Ishikawa (cell line): ENCODE measurements around the gene MACROD2.

Source experiments
- CEBPB ChIP-seq: IDR thresholded peaks from 2 replicates; pipeline ENCODE4 v1.6.1; 2012
- CREB1 ChIP-seq: IDR thresholded peaks from 2 replicates; pipeline ENCODE4 v1.6.1; 2012; ENCODE audit warnings: low read depth
- EGR1 ChIP-seq: IDR thresholded peaks from 2 replicates; pipeline ENCODE4 v1.6.1; 2012
- EP300 ChIP-seq: IDR thresholded peaks from 2 replicates; pipeline ENCODE4 v1.6.1; 2012; ENCODE audit warnings: borderline replicate concordance
- FOXM1 ChIP-seq: IDR thresholded peaks from 2 replicates; pipeline ENCODE4 v1.6.1; 2012; ENCODE audit warnings: low read depth, borderline replicate concordance
- NFIC ChIP-seq: IDR thresholded peaks from 2 replicates; pipeline ENCODE4 v1.6.1; 2012
- RAD21 ChIP-seq: IDR thresholded peaks from 2 replicates; pipeline ENCODE4 v1.6.1; 2012; ENCODE audit warnings: low read depth
- REST ChIP-seq: IDR thresholded peaks from 2 replicates; pipeline ENCODE4 v1.6.1; 2012; ENCODE audit warnings: low read depth, mild to moderate bottlenecking
- TAF1 ChIP-seq: IDR thresholded peaks from 2 replicates; pipeline ENCODE4 v1.6.1; 2012; ENCODE audit warnings: low read depth, mild to moderate bottlenecking
- TCF12 ChIP-seq: IDR thresholded peaks from 2 replicates; pipeline ENCODE4 v1.6.1; 2012; ENCODE audit warnings: low read depth
- TEAD4 ChIP-seq: IDR thresholded peaks from 2 replicates; pipeline ENCODE4 v1.6.1; 2012
- YY1 ChIP-seq: IDR thresholded peaks from 2 replicates; pipeline ENCODE4 v1.6.1; 2012; ENCODE audit warnings: low read depth
- ZBTB7A ChIP-seq: IDR thresholded peaks from 2 replicates; pipeline ENCODE4 v1.6.1; 2012; ENCODE audit warnings: low read depth
- TF ChIP-seq, protein P1 (sequence below): IDR thresholded peaks from 2 replicates; pipeline ENCODE4 v1.6.1; 2012
- TF ChIP-seq, protein P2 (sequence below): IDR thresholded peaks from 2 replicates; pipeline ENCODE4 v1.6.1; 2012

Gene MACROD2

DNA sequence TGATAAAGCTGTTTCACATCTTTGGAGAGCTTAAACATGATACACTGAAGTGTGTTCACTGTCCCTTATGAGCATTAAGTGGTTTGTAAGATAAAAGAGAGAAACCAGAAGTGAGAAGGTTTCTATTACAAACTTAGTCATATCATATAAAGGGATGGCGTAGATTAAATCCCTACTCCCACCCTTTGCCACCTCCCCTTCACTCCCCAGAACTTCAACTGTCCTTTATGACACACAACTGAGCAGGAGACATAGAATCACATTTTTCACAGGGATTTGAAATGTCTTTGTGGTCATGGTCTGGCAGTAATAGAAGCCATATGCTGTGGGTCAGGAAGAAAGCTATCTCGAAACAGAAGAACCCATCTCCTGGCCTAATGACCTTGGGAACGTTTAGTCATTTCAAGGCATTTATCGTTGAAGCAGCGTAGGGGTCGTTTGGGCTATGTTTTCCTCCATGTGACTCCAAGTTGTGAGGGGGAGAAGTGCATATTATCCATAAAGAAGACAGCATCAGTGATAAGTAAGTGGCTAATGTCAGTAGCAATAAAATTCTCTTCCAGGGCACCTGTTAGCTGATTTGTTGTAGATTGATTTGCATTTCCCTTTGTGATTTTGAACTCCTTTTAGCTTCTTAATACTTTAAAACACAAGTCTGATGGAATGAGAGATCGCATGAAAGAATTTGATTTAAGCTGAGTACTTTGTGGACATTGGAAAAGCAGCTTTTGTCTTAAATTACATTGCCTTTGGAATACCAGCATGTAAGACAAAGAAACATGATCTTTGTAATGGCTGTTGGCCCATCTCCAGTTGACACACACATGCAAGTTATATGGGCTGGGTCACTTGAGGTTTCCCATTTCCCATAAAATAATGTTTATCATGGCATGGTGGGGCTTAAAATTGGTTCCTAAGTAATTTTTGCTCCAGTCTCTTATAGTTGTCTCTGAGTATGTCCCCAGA, 843.6 kb downstream of the MACROD2 start:
- no peak for TF ChIP-seq TCF12

DNA sequence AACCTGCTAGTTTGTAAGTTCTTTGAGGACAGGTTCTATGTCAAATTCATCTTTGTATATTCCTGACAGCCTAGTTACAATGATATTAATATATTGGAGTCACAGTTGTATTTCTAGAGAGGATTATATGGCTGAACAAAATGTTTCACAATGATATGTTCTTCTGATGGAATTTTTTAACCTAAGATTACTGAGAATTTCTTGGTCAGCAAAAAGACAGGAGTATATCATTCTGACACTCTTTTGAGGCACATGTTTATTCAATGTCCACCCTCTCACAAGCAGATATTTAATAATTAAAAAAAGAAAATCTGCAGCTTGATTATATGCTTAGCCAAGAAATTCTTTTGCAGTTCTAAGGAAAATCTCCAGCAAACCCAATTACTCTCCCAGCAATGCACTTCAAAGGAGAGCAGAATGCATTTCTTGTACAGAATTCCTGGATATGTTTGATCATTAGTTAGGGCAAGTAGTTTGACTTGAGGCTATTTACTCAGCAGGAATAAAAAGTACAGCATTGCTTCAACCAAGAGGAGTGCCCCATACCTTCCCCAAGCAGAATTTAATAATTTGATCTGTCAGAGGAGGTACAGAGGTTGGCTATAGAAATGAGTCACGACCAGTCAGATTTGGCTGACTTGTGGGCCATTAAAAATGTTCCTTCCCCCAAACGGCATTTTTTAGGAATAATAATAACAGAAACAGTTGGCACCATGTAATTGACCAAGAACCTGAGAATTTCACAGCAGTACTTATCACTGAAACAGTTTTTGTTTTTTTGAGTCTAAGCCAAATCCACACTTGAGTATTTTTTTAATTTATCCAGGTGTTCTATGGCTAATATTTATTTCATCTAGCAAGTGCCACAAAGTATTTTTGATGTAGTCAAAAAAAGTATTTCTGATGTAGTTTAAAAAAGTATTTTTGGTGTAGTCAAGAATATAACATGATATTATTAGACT, 850.2 kb downstream of the MACROD2 start:
- no peak for TF ChIP-seq EGR1
- no peak for TF ChIP-seq TAF1
- TF ChIP-seq, protein P1, sequence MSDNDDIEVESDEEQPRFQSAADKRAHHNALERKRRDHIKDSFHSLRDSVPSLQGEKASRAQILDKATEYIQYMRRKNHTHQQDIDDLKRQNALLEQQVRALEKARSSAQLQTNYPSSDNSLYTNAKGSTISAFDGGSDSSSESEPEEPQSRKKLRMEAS, result no peak
- TF ChIP-seq REST, result no peak
- no peak for TF ChIP-seq RAD21

DNA sequence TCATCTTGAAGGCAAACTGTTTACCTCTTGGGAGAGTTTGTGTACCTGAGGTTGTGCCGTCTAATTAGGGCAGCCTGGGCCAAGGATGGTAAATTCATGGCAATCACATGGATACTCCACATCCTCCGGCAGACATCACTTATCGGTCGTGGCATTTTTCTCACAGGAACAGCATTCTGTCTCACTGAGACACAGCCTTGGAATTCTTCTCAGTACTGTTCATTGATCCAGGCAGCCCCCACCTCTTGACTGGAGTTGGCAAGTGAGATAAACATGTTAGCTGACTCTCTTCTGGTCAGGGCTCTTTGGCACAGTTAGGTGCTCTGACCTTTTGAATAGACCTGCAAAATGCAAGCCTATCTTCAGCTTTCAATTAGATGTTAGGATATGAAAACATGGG, 853.5 kb downstream of the MACROD2 start:
- TF ChIP-seq EGR1, result no peak
- TF ChIP-seq CREB1, result no peak
- no peak for TF ChIP-seq TAF1
- TF ChIP-seq FOXM1, result no peak
- no peak for TF ChIP-seq TCF12
- TF ChIP-seq RAD21, result no peak
- no peak for TF ChIP-seq YY1
- no peak for TF ChIP-seq REST
- TF ChIP-seq ZBTB7A, result no peak
- no peak for TF ChIP-seq TEAD4
- TF ChIP-seq, protein P1, result no peak

- TF ChIP-seq, protein P2, sequence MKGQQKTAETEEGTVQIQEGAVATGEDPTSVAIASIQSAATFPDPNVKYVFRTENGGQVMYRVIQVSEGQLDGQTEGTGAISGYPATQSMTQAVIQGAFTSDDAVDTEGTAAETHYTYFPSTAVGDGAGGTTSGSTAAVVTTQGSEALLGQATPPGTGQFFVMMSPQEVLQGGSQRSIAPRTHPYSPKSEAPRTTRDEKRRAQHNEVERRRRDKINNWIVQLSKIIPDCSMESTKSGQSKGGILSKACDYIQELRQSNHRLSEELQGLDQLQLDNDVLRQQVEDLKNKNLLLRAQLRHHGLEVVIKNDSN, result no peak
- no peak for TF ChIP-seq CEBPB
- no peak for TF ChIP-seq RAD21
- no peak for TF ChIP-seq EGR1
- TF ChIP-seq EP300, result no peak
- TF ChIP-seq ZBTB7A, result no peak
- TF ChIP-seq NFIC, result no peak
- TF ChIP-seq CREB1, result no peak
- TF ChIP-seq FOXM1, result no peak
- no peak for TF ChIP-seq TCF12
- TF ChIP-seq TAF1, result no peak
- TF ChIP-seq, protein P1, result no peak
- no peak for TF ChIP-seq REST
- no peak for TF ChIP-seq TEAD4
- TF ChIP-seq YY1, result no peak
Measured at GRCh38 chr20:14853079-14853478, 857.8 kb downstream of the MACROD2 start.
